T1000 (cell line): ENCODE data around the gene DCXR.
A peak's percentile ranks its signal among the peaks of the same experiment; 100 is the strongest.

Experiments used
- DNase-seq: peaks from one replicate; lab custom pipeline; 2025; ENCODE audit warnings: mixed read lengths; lab: John Stamatoyannopoulos, UW

The DCXR gene

DNA sequence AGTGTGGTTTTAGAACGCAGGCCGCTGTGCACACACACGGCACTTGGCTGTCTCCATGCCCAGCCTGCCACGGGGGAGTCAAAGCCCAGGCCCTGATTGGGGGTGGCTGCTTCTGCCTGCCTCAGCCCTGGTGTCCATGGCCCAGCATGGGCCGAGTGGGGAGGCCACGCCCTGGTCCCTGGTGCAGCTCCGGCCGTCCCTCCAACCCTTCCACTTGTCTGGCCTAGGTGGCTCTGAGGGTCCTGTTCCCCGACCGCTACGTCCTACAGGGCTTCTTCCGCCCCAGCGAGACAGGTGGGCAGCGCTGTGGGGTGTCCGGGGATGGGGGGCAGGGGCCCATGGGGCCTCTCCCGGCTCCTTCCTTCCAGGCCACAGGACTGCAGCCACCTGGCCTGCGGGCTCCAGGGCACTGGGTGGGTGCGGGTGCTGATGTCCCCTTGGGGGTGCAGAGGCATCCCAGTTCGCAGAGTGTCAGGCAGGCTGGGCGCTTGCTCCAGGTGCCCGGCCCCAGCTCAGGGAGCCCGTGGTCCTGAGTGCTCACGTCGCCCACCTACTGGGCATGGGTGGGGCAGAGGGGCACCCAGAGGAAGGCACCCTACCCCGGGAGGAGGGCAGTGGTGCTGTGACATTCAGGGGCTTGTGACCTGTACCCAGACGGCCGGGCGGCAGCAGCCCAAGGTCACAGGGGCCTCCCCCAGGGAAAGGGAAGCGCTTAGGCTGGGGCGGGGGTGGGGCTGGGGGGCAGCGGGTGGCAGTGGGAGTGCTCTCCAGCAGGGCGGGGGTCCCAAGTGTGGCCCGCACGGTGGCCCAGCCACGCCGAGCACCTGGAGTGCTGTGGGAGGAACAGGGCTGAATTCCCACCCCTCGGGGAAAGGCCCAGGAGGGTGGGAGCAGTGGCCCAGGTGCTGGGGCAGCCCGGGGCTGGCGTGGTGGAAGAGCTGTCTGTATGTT is 26.6 kb downstream of the DCXR start:
- DNase-seq = no peak

DNA sequence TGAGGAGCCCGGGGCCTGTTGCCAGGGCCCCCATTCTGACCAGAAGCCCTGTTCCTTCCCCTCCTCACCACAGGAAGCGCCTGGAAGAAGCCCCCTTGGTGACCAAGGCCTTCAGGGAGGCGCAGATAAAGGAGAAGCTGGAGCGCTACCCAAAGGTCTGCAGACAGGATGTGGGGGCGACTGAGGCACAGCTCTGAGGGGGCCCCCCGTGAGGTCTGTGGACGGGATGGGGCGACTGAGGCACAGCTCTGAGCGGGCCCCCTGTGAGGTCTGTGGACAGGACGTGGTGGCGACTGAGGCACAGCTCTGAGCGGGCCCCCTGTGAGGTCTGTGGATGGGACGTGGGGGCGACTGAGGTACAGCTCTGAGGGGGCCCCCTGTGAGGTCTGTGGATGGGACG is 28.1 kb downstream of the DCXR start:
- DNase-seq = no peak

DNA sequence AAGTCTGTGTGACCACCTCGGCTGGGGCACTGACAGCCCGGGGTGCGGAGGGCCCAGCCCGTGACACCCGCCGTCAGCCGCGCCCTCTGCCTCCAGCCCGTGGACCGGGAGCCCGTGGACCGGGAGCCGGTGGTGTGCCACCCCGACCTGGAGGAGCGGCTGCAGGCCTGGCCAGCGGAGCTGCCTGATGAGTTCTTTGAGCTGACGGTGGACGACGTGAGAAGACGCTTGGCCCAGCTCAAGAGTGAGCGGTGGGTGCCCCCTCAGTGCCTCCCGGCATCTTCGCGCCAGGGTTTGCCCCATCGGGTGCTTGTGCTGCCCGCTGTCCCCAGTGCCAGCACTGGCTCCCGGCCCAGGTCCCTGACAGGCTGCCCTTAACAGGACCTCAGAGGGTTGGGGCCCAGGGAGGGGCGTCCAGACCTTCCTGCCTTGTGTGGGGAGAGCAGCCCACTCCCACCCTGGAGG is 28.5 kb downstream of the DCXR start:
- DNase-seq = no peak

DNA sequence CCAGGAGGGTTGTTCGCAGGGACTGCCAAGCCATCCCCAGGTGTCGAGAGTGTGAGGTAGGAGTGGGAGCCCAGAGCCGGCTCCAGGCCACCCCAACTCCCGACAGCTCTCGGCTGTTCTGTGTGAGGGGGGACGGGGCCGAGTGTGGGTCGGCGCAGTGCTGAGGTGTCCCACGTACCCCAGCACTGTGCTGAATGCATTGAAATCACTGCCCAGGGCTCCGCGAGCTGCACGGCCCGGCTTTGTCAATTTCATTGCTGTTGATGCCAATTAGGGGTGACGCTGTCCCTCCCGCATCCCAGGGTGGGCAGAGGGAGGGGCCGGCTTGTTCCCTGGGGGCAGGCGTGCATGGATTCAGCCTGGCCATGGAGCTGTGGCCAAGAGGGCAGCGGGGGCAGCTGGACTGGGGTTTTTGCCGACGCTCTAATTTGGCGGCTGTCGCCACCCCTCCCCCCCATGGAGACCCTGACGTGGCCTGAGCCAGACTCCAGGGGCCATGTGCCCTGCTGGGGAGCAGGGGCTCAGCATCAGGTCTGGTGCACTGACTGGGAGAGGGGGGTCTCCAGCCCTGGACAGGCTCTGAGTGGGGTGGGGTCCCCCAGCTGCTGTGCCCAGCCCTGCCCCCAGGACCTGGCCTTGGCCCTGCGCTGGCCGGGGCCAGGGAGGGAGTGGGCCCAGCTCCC is 29.1 kb downstream of the DCXR start:
- no peak for DNase-seq

DNA sequence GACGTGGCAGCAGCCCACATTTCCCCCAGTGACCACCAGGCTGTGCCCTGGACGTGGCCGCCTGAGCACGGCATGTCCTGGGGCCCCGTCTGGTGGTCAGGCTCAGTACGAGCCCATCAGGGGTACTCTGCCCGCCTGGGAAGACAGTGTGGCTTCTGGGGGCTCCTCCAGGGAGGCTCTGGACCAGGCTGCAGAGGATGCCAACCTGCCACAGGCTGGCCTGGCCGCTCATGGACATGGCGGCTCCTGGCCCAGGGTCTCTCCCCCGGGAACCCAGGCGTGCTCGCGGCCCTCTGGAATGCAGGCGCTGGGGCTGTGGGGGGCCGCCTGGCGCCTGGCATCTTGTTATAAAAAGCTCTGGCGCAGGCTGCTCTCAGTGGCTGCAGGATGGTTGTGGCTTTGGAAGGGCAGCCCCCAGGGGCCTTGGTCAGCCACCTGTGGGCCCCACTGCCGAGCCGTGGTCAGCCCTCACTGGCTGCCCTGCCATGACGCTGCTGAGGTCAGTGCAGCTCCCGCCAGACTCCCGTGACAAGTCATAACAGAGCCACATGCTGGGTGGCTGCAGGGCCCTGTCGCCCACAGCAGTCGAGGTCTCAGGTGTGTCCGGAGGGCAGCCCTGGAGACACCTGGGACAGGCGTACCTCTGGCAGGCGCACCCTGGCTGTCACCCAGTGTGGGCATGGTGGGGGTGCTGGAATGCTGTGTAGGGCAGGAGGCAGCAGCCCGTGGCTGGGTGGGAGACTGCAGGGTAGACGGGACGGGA is 29.8 kb downstream of the DCXR start:
- no peak for DNase-seq

DNA sequence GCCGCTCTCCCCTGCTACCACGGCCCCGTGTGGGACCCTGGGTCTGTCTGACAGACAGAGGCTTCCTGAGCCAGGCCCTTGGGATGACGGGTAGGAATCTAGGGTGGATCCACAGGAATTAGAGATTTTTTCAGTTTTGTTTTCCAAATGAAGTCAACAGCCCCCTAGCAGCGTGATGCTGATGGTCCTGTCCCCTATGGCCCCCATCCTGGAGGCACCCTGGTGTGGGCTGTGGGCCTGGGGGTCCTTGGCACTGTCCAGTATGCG is 30.3 kb downstream of the DCXR start:
- no peak for DNase-seq

DNA sequence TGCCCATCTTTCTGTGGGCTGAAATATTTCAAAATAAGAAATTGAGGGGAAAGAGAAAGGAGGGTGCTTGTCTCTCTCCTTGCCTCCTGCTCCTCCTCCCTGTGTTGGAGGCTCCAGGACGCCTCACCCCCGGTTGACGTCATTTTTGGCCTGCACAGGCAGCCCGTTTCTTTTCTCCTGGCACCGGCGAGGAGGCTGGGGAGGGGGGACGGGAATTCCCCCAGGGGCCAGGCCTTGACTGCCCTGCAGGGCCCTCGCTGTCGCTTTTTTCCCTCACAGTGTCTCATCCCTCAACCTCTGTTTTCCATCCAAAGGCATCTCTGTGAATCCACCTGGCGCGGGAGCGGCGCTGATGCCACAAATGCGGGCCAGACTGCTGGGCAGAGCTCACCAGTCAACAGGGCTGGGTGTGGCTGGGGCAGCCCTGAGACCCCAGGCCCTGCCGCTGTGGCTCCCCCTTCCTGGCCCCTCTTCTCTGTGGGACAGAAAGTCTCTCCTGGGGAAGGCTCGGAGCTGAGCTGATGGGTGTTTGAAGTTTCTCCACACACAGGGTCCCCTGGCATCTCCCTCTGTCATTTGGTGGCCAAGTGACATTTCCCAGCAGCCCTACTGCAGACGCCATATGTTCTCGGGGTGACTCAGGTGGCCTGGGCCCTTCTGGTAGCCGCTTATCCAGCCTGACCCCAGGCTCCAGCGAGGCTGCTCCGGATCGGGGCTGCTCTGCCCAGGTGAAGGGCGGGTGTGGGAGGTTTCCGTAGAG is 30.8 kb downstream of the DCXR start:
- DNase-seq = peak; percentile 17

DNA sequence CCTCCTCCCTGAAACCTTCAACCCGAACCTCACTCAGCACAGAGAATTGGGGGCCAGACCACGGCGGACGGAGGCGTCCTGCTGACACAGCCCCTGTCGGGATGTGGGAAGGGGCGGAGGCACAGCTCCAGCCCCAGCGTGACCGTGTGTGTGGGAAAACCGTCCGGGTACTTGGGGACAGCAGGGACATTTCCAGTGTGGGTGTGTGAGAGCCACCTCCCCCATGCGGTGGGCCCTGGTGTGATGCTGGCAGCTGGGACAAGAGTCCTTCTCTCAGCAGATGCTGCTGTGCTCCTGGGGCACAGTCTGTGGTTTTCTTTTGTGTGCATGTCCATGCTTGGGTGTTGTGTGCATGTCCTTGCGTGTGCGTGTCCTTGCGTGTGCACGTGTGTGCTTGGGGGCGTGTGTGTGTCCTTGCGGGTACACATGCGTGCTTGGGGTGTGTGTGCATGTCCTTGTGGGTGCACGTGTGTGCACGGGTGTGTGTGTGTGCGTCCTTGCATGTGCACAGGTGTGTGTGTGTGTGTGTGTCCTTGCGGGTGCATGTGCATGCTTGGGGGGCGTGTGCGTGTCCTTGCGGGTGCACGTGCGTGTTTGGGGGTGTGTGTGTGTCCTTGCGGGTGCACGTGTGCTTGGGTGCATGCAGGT is 31.7 kb downstream of the DCXR start:
- DNase-seq = no peak

DNA sequence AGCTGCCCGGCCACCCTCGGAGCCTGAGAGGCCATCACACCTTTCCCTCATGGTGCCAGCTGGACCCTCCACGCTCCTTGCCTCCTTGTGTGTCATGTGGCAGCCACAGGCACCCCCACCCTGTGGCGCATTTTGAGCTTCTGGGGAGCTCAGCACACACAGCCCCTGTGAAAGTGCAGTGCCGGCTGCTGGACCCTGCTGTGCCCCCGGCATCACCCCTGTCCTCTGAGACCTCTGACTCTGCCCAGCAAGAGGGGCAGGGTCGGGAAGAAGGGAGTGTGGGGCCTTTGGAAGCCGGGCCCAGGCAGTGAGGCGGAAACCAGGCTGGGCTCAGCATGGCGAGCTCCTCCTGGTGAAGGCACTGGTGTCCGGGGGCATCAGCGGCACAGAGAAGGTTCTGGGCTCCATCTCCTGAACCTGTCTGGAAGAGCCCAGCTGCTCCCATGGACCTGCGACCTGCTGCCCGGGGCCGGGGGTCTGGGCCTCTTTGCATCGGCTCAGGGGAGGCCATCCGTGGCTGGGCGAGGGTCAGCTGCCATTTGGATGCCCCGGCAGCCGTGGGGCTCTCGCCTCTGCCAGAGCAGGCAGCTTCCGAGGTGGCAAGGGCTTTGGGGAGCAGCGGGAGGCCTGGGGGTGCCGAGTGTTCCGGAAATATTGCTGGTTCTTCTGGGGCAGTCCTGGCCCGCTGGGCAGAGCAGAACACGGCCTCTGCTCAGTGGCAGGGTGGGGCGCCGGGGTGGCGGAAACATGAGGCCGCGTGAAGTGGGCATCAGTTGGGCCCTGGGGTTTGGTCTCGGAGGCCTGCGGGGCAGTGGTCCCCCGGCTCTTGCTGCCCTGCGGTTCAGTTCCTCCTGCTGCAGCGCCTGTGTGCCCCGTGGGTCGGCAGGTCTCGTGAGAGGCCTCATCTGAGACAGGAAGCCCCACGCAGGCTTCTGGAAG is 32.7 kb downstream of the DCXR start:
- DNase-seq = no peak

DNA sequence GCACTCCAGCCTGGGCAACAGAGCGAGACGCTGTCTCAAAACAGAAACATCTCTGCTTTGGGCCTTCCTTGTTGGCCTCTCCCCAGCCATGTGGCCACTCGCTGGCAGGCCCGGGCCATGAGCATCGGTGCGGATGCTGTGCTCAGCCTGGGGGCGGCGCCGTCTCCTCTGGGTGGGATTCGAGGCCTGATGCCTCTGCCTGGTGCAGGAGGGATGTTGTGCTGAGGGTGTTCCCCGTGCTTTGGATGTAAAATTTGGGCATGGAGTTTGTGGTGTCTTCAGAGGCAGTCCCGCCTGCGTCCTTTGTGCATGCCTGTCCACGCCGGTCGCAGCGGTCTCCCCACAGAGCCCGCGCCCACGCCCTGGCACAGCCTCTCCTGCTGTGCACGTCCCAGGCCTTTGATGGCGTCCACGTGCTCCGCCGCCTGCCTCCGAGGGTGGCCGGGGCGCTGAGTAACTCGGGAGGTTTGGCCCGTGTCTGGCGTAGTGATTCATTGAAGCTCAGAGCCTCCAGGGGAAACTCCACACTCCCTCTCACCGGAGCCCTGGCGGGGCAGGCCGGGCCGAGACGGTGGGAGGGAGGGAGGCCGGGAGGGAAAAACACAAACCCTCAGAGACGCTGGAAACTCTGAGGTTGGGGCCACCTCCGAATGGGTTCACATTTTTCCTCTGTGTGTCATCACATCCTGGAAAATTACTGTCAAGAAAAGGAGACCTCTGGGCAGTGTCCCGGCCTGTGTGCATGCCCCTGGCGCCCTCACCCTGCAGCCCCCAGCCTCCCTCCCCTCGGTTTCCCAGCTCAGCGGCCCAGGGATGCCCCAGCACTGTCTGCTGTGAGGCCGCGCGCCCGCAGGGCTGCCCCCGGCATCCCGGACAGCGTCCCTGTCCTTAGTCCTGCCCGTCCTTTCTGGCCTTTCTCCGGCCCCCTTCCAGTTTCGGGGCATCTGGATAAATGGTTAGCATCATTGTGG is 33.8 kb downstream of the DCXR start:
- DNase-seq = peak; percentile 97

DNA sequence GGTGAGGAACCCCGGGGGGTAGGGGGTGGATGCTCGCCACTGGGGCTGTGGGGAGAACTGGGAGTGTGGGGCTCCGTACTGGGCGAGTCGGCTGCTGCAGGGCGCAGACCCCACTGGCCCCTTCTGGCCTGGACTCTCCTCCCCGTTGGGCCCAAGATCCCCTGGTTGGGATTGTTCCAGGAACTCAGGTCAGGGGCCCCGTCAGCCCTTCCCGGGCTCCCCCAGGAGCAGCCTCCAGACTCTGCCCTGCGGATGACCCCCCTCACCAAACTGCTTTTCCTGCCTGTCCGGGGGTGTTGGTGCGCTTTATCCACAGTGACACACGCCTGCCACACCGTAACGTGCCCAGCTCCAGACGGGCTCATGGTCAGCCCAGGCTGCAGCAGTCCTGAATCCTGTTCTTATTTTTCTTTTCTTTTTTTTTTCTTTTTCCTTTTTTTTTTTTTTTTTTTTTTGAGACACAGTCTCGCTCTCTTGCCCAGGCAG is 35.9 kb downstream of the DCXR start:
- DNase-seq = no peak

DNA sequence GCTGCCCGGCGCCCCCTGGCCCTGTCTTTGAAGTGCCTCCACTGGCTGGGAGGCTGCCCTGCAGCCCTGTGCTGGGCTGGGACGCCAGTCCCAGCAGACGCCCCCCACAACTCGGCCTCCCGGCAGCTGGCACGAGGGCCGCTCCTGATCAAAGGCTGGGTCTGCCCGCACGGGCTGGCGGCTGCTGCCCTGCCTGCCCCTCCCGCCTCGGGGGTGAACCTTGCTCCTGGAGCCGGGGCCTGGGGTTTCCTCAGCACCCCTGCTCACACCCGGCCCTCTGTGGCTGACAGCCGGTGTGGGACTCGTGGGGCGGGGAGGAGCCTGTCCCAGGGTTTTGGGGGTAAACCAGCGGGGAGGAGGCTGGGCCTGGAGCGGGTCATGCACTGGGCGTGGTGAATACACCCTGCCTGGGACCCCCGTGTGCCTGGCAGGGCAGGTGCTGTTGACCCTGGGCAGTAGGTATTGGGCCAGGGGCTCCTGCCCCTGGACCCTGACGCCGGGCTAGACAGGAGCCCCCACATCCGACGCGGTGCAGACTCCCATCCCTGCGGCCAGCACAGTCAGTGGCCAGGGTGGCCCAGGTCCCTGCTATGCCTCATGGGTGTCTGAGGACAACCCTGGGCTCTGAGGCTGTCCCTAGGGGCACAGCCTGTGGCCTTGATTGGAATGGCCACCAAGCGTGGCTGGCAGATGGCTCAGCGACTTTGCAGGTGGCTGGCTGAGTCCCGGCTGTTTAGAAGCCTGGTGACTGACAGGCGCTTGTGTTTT is 36.5 kb downstream of the DCXR start:
- no peak for DNase-seq

- DNase-seq = no peak
Measured at GRCh38 chr17:81999976-82000802, 37.3 kb downstream of the DCXR start.

- no peak for DNase-seq
Measured at GRCh38 chr17:81999587-81999975, 37.9 kb downstream of the DCXR start.

- DNase-seq = no peak
Measured at GRCh38 chr17:81998691-81999438, 38.6 kb downstream of the DCXR start.

DNA sequence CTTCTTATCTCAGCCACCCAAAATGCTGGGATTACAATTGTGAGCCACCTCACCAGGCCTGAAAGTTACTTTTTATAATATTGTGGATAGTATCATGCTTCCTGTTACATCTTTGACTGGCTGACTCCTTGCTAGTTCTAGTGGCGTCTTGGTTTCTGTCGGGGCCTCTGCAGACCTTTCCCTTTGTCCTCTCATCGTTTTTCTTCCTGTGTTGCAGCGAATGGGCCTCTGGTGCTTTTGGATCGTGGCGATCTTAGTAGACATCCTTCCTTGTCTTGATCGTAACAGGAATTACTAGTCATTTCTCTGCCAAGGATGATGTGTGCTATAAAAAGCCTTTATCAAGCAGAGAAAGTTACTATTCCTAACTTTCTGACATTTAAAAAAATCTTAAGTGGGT is 39.3 kb downstream of the DCXR start:
- no peak for DNase-seq
